COLO668 (cell line): ENCODE measurements around the gene PLOD3.
"Not testable (repeated sequence)": the region's sequence is repeated elsewhere in the genome, so short reads cannot be mapped to it uniquely, and the experiment has no call there.

Experiments used
- DNase-seq: peaks from one replicate; lab custom pipeline; 2025; ENCODE audit not compliant: unreplicated experiment; lab: John Stamatoyannopoulos, UW

The PLOD3 gene

GRCh38 chr7:101216001-101216859 is 1.2 kb downstream of the PLOD3 start:
- DNase-seq = peak; percentile 14

GRCh38 chr7:101212014-101212413 is 5.4 kb downstream of the PLOD3 start:
- no peak for DNase-seq

- no peak for DNase-seq
Observed at GRCh38 chr7:101211501-101211900, 5.9 kb downstream of the PLOD3 start.

GRCh38 chr7:101210143-101210542 is 7.2 kb downstream of the PLOD3 start:
- DNase-seq = no peak

- DNase-seq = no peak
Observed at GRCh38 chr7:101208794-101209193, 8.6 kb downstream of the PLOD3 start.

GRCh38 chr7:101207459-101207858 is 9.9 kb downstream of the PLOD3 start:
- DNase-seq = no peak

- no peak for DNase-seq
Observed at GRCh38 chr7:101206665-101207042, 10.7 kb downstream of the PLOD3 start.

GRCh38 chr7:101205901-101206664 is 11.3 kb downstream of the PLOD3 start:
- DNase-seq = no peak

- not testable (repeated sequence) for DNase-seq
Observed at GRCh38 chr7:101203740-101204738, 13.3 kb downstream of the PLOD3 start.

- DNase-seq = no peak
Observed at GRCh38 chr7:101202603-101202918, 14.8 kb downstream of the PLOD3 start.

GRCh38 chr7:101201695-101202602 is 15.4 kb downstream of the PLOD3 start:
- peak; percentile 28 for DNase-seq

- peak; percentile 9 for DNase-seq
Observed at GRCh38 chr7:101200862-101201599, 16.4 kb downstream of the PLOD3 start, which contains the start of gene MOGAT3. Gene MOGAT3 (minus strand): TSS chr7:101201036. CDS start chr7:101200854, 182 bp downstream.

- DNase-seq = no peak
Observed at GRCh38 chr7:101200504-101200861, 16.9 kb downstream of the PLOD3 start.

- DNase-seq = not testable (repeated sequence)
Observed at GRCh38 chr7:101199522-101199921, 17.9 kb downstream of the PLOD3 start.

GRCh38 chr7:101198476-101198875 is 18.9 kb downstream of the PLOD3 start:
- DNase-seq = no peak

- DNase-seq = no peak
Observed at GRCh38 chr7:101197991-101198390, 19.4 kb downstream of the PLOD3 start.

- DNase-seq = no peak
Observed at GRCh38 chr7:101195884-101196283, 21.5 kb downstream of the PLOD3 start.

GRCh38 chr7:101189109-101189508 is 28.3 kb downstream of the PLOD3 start:
- no peak for DNase-seq

- no peak for DNase-seq
Observed at GRCh38 chr7:101186844-101187428, 30.4 kb downstream of the PLOD3 start.
